Ectodermal cell (in vitro differentiated cells): ENCODE results near the gene ABCB6.

Experiments used
- H3K27ac ChIP-seq: 2 replicates; pipeline ENCODE4 v1.7.0; 2013; ENCODE audit warnings: mild to moderate bottlenecking, low read depth, low read length; ENCODE audit not compliant: insufficient read depth, poor library complexity, severe bottlenecking
- H3K27me3 ChIP-seq: 2 replicates; pipeline ENCODE4 v1.7.0; 2013; ENCODE audit warnings: mild to moderate bottlenecking, low read length; ENCODE audit not compliant: insufficient read depth, control insufficient read depth, poor library complexity, severe bottlenecking
- H3K36me3 ChIP-seq: one replicate; pipeline ENCODE4 v1.7.0; 2013; ENCODE audit warnings: low read length; ENCODE audit not compliant: control insufficient read depth, insufficient read depth
- H3K4me1 ChIP-seq: one replicate; pipeline ENCODE4 v1.7.0; 2013; ENCODE audit warnings: low read length; ENCODE audit not compliant: control insufficient read depth, insufficient read depth
- H3K4me3 ChIP-seq: 2 replicates; pipeline ENCODE4 v1.7.0; 2013; ENCODE audit warnings: low read depth, low read length, control low read depth; ENCODE audit not compliant: insufficient read depth
- H3K9me3 ChIP-seq: 2 replicates; pipeline ENCODE4 v1.7.0; 2013; ENCODE audit warnings: mild to moderate bottlenecking, low read length, moderate library complexity; ENCODE audit not compliant: control insufficient read depth
- WGBS, 2 experiments: methylation state at CpG; one replicate each; pipeline ENCODE4 v1.1.7; 2013; ENCODE audit warnings: missing lambda C conversion rate in 2 of 2; 5-methylcytosine and 5-hydroxymethylcytosine counted together

The ABCB6 gene

GRCh38 chr2:219186754-219187456, 31.9 kb downstream of the ABCB6 start:
- WGBS, 2 experiments, result 88 to 92% methylated on average over 7 of the region's 7 CpGs

DNA sequence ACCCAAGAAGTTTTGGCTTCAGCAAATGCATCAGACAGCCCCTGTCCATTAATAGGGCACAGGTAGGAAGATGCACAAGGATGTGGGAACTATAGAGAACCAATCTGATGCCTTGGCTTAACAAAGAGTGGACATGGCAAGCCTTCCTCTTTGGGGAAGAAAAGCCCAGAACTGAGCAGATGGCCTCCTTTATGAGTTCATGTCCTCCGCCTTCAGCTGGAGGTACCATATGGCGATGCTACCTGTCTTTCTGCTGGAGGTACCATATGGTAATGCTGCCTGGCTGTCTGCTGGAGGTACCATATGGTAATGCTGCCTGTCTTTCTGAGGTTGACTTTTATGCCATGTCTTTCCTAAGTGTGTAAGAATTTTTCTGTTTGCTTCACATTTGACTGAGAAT, 34.6 kb downstream of the ABCB6 start:
- Histone ChIP-seq H3K27me3 (no peaks in the 10 kb centered on the region), H3K9me3 (no peaks in the 10 kb centered on the region), H3K4me1 (peaks cover 3% of the 10 kb centered on the region), H3K27ac (no peak overlapping the region), H3K4me3 (no peak overlapping the region), H3K36me3 (peaks cover 35% of the 10 kb centered on the region)
- 96 to 98% methylated on average over 2 of the region's 2 CpGs for WGBS, 2 experiments

More at GRCh38 chr2:219186754-219187456, 31.9 kb downstream of the ABCB6 start:
- Histone ChIP-seq H3K4me3 (no peak overlapping the region), H3K27me3 (no peaks in the 10 kb centered on the region), H3K27ac (no peak overlapping the region), H3K4me1 (no peaks in the 10 kb centered on the region), H3K9me3 (no peaks in the 10 kb centered on the region), H3K36me3 (peaks cover 11% of the 10 kb centered on the region)

DNA sequence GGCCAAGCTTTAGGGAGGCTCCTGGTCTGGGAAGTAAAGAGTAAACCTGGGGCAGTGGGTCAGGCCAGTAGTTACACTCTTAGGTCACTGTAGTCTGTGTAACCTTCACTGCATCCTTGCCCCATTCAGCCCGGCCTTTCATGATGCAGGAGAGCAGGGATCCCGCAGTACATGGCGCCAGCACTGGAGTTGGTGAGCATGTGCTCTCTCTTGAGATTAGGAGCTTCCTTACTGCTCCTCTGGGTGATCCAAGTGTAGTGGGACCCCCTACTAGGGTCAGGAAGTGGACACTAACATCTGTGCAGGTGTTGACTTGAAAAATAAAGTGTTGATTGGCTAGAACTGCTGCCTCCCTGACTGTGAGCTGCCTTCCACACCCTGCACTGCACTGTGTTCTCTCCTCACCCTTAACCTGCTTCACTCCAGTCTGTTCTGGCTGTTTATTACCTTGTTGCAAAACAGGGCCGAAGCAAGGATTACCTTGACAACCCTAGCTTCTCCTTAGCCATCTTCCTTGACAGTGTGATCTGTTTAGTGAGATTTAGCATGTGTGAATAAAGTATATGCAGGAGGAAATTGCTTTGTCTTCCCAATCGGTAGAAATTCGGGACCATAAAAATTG, 35.5 kb downstream of the ABCB6 start:
- no peaks in the 10 kb centered on the region for H3K27me3 ChIP-seq
- peaks cover 9% of the 10 kb centered on the region for H3K4me1 ChIP-seq
- H3K36me3 ChIP-seq, result peaks cover 35% of the 10 kb centered on the region
- H3K9me3 ChIP-seq, result no peaks in the 10 kb centered on the region
- no peak overlapping the region for H3K4me3 ChIP-seq
- no peak overlapping the region for H3K27ac ChIP-seq
- WGBS, 2 experiments, result 92 to 94% methylated on average over 6 of the region's 6 CpGs

GRCh38 chr2:219182331-219183150, 36.2 kb downstream of the ABCB6 start:
- Histone ChIP-seq H3K9me3 (no peaks in the 10 kb centered on the region), H3K4me1 (peaks cover 9% of the 10 kb centered on the region), H3K27ac (no peak overlapping the region), H3K4me3 (no peak overlapping the region), H3K27me3 (no peaks in the 10 kb centered on the region), H3K36me3 (peaks cover 35% of the 10 kb centered on the region)
- WGBS, 2 experiments, result 94% methylated on average over 8 of the region's 8 CpGs

DNA sequence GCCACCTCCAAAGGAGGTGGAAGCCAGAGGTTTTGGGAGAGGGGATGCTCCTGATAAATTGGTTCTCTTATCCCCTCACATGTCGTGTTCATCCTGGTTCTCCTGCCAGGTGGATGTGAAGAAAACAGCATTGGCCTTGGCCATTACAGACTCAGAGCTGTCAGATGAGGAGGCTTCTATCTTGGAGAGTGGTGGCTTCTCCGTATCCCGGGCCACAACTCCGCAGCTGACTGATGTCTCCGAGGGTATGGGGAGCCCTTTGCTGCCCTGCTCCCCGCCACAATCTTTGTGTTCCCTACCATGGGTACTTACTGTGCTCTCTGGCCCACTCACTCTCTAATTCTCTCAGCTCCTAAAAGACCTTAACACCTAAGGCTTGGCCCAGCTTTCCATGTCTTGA, 37.2 kb downstream of the ABCB6 start:
- H3K36me3 ChIP-seq, result peaks cover 35% of the 10 kb centered on the region
- no peak overlapping the region for H3K27ac ChIP-seq
- 91 to 96% methylated on average over 6 of the region's 6 CpGs for WGBS, 2 experiments
- no peaks in the 10 kb centered on the region for H3K9me3 ChIP-seq
- H3K27me3 ChIP-seq, result no peaks in the 10 kb centered on the region
- H3K4me1 ChIP-seq, result peaks cover 9% of the 10 kb centered on the region
- no peak overlapping the region for H3K4me3 ChIP-seq

GRCh38 chr2:219180961-219181360, 37.8 kb downstream of the ABCB6 start:
- WGBS, 2 experiments, result 93 to 95% methylated on average over 5 of the region's 5 CpGs
- H3K36me3 ChIP-seq, result peaks cover 35% of the 10 kb centered on the region
- no peak overlapping the region for H3K4me3 ChIP-seq
- no peaks in the 10 kb centered on the region for H3K27me3 ChIP-seq
- H3K9me3 ChIP-seq, result no peaks in the 10 kb centered on the region
- H3K27ac ChIP-seq, result no peak overlapping the region
- peaks cover 12% of the 10 kb centered on the region for H3K4me1 ChIP-seq

DNA sequence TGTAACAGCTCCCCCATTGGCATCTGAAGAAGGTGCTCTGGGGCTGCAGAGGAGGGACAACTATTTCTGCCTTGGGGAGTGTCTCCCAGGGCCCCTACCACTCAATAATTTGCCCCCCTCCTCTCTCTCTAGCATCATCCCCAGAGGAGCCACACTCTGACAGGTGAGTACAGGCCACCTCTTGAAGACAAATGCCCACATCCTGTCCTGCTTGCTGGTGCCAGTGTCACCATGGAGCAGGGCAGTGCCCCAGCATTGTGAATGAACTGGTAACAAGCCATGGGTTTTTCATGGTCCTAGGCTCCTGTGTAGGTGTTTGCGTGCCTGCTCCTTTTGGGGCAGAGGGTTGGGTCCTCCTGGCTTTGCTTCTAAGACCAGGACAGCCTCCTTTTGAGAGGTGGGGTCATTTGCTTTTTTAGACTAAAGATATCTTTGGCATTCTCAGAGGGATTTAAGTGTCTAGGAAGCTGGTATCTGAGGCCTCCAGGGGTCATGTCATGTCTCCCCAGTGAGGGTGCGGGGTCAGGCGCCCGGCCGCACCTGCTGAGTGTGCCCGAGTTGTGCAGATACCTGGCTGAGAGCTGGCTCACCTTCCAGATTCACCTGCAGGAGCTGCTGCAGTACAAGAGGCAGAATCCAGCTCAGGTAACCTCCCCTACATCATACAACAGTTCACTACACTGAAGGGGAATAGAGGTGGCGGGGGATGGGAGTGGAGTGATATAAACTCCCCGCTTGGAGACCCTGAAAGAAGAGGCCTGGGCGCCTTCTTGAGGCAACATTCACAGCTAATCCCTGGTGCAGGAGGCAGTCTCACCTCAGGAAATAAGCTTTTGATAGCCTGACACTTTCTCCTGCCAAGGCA, 38.9 kb downstream of the ABCB6 start:
- Histone ChIP-seq H3K4me1 (peaks cover 15% of the 10 kb centered on the region), H3K4me3 (no peak overlapping the region), H3K9me3 (no peaks in the 10 kb centered on the region), H3K36me3 (peaks cover 35% of the 10 kb centered on the region), H3K27ac (no peak overlapping the region), H3K27me3 (no peaks in the 10 kb centered on the region)
- 95 to 97% methylated on average over 9 of the region's 9 CpGs for WGBS, 2 experiments

- Histone ChIP-seq H3K27me3 (no peaks in the 10 kb centered on the region), H3K4me1 (peaks cover 15% of the 10 kb centered on the region), H3K36me3 (peaks cover 35% of the 10 kb centered on the region), H3K27ac (no peak overlapping the region), H3K9me3 (no peaks in the 10 kb centered on the region), H3K4me3 (peak overlapping the region; percentile 88)
- 9% methylated on average over 45 of the region's 45 CpGs for WGBS, 2 experiments
These were observed 40.2 kb downstream of the ABCB6 start for GRCh38 chr2:219178377-219179175.
